Stimulated activated CD8-positive, alpha-beta memory T cell treated with anti-CD3 and anti-CD28 coated beads, Interleukin-4, amount 100 ng/mL, for 24 hours (primary cell): Measurements from ENCODE around the gene MAP1LC3B2.
A peak's percentile ranks its signal among the peaks of the same experiment; 100 is the strongest.

Experiments
- DNase-seq: peaks from one replicate; pipeline ENCODE4 v3.0.0-alpha.2; 2020; ENCODE audit warnings: low read depth

The MAP1LC3B2 gene

GRCh38 chr12:116559162-116559935 is at the start of gene MAP1LC3B2:
TSS of gene MAP1LC3B2 (plus strand) at chr12:116559381. CDS start at chr12:116575943, 16,562 bp downstream.
- DNase-seq: peak; percentile 52

GRCh38 chr12:116513944-116514343 is 45.2 kb upstream of the MAP1LC3B2 start:
- no peak for DNase-seq

GRCh38 chr12:116515684-116516083 is 43.5 kb upstream of the MAP1LC3B2 start:
- DNase-seq: no peak

- DNase-seq: no peak
Measured at GRCh38 chr12:116516657-116517056, 42.5 kb upstream of the MAP1LC3B2 start.

- DNase-seq: no peak
Measured at GRCh38 chr12:116517431-116518045, 41.6 kb upstream of the MAP1LC3B2 start.

GRCh38 chr12:116520225-116520760 is 38.9 kb upstream of the MAP1LC3B2 start:
- DNase-seq: no peak

GRCh38 chr12:116520801-116521471 is 38.2 kb upstream of the MAP1LC3B2 start:
- DNase-seq: no peak

GRCh38 chr12:116524311-116524710 is 34.9 kb upstream of the MAP1LC3B2 start:
- no peak for DNase-seq

GRCh38 chr12:116524964-116525379 is 34.2 kb upstream of the MAP1LC3B2 start:
- no peak for DNase-seq

GRCh38 chr12:116525418-116526001 is 33.7 kb upstream of the MAP1LC3B2 start:
- DNase-seq: no peak

GRCh38 chr12:116528065-116528464 is 31.1 kb upstream of the MAP1LC3B2 start:
- no peak for DNase-seq

GRCh38 chr12:116528498-116528897 is 30.7 kb upstream of the MAP1LC3B2 start:
- DNase-seq: no peak

GRCh38 chr12:116529048-116529447 is 30.1 kb upstream of the MAP1LC3B2 start:
- no peak for DNase-seq

GRCh38 chr12:116529686-116530085 is 29.5 kb upstream of the MAP1LC3B2 start:
- DNase-seq: no peak

GRCh38 chr12:116532428-116532827 is 26.8 kb upstream of the MAP1LC3B2 start:
- DNase-seq: no peak

GRCh38 chr12:116532986-116533342 is 26.2 kb upstream of the MAP1LC3B2 start:
- DNase-seq: no peak

- peak; percentile 71 for DNase-seq
Measured at GRCh38 chr12:116533343-116534251, 25.6 kb upstream of the MAP1LC3B2 start.

GRCh38 chr12:116534311-116535121 is 24.7 kb upstream of the MAP1LC3B2 start:
- no peak for DNase-seq

GRCh38 chr12:116535241-116535640 is 23.9 kb upstream of the MAP1LC3B2 start:
- DNase-seq: no peak

- DNase-seq: no peak
Measured at GRCh38 chr12:116537101-116537904, 21.9 kb upstream of the MAP1LC3B2 start.
